Jurkat, Clone E6-1 (cell line): Measurements from ENCODE around the gene GFOD2.

Source experiments
- DNase-seq: peaks from one replicate; pipeline ENCODE4 v3.0.0-alpha.2; 2011; ENCODE audit warnings: low read depth, low spot score
- H3K4me3 ChIP-seq: 2 replicates; pipeline ENCODE4 v1.5.1; 2011; ENCODE audit warnings: mild to moderate bottlenecking, low read length, control low read depth, moderate library complexity

The GFOD2 gene

GRCh38 chr16:67663151-67663876 is 55.8 kb downstream of the GFOD2 start:
- no peak overlapping the region for H3K4me3 ChIP-seq
- no peak for DNase-seq

DNA sequence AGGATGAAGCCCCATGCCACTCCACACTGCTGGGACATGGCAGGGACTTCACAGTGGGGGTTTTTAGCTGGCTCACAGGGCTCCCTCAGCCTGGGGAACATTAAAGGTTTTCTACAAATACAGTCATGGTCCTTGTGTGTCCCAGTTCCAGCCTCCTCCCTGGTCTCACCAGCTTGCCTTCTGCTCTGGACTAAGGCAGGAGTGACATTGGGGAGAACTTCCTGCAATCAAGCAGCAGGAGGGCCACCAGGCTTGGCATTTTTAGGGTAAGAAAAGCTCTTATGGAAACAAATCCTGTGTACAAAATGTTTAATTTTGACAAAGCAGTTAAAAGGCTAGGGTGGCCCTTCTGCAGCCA is 56.5 kb downstream of the GFOD2 start:
- no peak for DNase-seq
- H3K4me3 ChIP-seq: no peak overlapping the region

- DNase-seq: no peak
- H3K4me3 ChIP-seq: no peak overlapping the region
These were observed 57.0 kb downstream of the GFOD2 start for GRCh38 chr16:67661886-67662652.

DNA sequence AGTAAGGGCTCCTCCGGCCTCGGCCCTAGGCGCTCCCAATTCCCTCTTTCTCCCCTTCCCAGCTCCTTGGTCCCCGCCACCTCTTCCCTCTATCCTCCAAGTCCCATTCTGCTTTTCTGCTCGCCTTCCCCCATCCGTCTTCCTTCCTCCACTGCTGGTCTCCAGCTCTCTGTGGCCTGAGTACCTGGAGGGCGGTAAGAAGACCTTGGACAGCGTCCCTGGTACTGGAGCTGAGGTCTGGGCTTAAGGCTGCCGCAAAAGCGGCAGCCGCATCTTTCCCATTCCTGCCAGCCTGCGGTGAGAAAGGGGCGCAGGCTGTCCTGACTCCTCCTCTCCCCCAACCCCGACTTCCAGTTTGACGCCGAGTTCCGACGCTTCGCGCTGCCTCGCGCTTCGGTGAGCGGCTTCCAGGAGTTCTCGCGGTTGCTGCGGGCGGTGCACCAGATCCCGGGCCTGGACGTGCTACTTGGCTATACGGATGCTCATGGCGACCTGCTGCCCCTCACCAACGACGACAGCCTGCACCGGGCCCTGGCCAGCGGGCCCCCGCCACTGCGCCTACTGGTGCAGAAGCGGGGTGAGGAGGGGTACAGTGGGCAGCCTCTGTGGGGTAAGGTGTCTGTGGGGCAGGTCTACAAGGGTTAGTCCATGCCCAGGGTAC is 57.9 kb downstream of the GFOD2 start:
- DNase-seq: no peak
- peak overlapping the region; percentile 99 for H3K4me3 ChIP-seq

DNA sequence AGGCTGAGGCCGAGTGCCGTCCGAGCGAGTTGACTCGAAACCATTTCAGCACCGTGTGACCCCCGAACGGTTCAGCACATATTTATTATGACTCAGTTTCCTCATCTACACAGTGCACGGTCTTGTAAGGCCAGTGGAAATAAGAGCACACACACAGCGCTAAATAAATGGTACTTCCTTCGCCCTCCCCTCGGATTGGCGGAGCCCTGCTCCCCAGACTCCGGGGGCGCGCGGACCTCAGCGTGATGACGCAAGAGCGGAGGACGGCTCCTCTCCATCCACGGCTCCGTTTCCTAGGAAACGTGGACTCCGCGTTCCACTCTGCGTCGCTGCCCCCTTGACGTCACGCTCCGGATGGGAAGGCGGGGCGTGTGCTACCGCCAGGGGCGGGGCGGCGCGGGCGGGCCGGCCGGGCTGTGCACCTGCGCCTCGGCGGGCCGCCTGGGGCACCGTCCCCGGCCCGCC is 58.5 kb downstream of the GFOD2 start, which contains the start of gene PARD6A:
TSS of gene PARD6A (plus strand) at position 397 of the 465 bp plus-strand sequence. CDS start 79 bp downstream, outside the sequence.
- peak; percentile 97 for DNase-seq
- H3K4me3 ChIP-seq: peak within 1 kb of the TSS; percentile 99

DNA sequence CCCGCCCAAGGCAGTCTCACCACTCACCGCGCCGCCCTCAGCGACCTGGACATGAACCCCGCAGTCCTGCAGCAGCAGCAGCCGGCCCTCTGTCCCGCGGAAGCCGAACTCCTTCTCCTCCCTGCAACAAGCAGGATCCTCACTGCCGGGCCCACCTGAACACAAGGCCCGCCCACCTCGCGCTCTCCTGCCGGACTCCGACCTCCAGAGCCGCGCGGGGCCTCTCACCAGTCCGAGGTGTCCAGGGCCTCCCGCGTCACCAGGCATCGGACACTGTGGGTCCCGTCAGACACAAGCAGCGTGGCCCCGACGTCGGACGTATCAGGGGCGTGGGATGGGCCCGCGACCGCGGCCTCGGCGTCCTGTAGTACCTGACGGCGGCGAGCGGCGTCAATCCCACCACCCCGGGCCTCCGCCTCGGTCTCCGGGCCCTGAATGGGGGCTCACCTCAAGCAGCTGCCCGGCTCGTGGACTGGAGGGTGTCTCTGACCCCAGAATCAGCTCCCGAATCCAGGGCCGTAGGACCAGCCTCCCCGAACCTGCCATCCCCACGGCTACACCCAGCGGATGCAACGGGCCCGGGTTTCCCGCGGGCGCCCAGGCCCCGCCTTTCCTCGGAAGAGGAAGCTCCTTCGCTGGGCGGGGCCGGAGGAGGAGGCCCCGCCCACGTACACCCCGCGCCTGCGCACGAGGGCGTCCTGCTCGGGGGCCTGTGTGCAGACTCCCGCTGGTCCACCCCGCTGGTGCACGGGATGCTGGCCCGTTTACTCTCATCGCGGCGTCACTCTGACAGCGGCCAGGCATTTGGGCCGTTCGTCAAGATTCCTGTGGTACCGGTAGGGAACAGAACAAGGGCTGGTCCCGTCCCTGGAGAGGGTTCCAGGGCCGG is 59.2 kb downstream of the GFOD2 start, which contains the start of gene ACD:
TSS of gene ACD (minus strand) at position 586 of the 889 bp plus-strand sequence. CDS start at position 546, 40 bp downstream.
- peak; percentile 81 for DNase-seq

GRCh38 chr16:67658849-67659674 is 60.1 kb downstream of the GFOD2 start:
- DNase-seq: no peak
- peak overlapping the region; percentile 99 for H3K4me3 ChIP-seq

More for the DNA sequence above, 59.2 kb downstream of the GFOD2 start, which contains the start of gene ACD:
- H3K4me3 ChIP-seq: peak within 1 kb of the TSS; percentile 99

DNA sequence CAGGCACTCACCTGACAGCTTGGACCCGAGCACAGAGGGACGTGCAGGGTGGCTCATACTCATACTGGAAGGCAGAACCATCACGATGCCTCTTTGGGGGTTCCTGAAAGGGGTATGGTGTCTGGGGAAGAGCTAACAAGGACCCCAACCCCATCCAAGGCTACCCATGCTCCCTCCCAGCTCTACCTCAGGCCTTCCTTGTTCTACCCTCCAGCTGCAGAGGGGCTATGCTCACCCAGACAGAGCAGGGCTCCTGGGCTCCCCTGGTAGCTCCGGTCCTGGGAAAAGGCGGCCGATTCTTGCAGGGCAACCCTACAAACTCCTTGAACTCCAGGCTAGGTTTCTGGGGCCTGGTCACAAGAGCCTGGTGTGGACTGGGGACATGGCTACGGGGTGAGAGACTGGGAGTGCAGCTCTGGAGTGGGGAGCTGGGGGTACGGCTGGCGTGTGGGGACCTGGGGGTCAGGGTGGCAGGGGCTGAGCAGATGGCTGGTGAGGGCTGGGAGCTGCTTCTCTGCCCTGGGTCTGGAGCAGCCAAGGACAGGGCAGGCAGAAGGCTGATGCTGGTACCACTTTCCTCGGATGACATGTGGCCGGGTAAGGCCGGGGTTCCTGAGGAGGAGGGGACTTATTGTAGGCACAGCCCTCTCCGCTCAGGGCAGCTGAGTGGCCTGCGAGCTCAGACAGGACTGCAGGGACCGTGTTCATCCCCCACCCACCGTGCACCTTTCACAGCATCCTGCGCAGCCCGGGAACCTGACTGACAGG is 61.2 kb downstream of the GFOD2 start:
- no peak overlapping the region for H3K4me3 ChIP-seq
- no peak for DNase-seq

DNA sequence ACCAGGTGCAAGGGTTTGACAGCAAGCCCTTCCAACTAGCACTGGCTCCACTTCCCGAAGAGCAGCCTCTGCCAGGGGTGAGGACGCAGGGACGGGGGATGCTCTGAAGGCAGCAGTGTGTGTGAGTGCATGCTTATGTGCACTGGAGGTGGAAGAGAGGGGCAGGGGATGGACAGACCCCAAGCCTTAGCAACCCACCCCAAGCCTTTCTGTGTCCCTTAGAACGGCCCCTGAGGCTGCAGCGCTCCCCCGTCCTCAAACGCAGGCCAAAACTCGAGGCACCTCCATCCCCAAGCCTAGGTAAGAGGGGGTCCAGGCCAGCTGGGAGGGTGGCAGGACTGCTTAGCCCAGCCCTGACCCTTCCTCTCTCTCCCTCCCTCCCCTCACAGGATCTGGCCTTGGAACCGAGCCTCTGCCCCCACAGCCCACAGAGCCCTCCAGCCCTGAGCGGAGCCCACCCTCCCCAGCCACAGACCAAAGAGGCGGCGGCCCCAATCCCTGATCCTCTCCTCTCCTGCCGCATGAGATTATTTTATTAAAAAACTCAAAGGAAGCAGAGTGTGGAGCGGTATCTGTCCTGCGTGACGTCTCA is 62.0 kb downstream of the GFOD2 start:
- no peak overlapping the region for H3K4me3 ChIP-seq
- DNase-seq: no peak

DNA sequence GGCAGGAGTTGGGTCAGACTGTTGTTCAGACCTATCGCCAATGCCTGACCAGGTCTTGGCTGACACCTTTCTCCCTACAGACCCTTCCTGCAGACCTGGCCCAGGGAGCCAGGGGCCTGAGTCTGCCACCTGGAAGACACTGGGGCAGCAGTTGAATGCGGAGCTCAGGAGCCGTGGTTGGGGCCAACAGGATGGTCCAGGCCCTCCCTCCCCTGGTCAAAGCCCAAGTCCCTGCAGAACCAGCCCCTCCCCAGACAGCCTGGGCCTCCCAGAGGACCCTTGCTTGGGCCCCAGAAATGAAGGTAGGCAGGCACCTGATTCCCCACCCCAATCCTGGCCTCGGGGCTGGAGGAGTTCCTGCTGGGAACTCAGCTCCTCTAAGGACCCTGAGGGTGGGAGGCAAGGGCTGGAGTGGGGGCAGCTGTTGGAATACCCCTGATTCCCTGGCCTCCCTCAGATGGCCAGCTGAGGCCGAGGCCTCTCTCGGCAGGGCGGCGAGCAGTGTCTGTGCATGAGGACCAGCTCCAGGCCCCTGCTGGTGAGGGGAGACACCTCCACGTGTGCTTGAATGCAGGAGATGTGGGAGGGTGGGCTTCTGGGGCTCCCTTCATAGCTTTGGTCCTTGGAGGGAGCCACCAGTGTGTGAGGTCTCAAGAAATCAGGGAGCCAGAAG is 62.6 kb downstream of the GFOD2 start:
- no peak for DNase-seq
- H3K4me3 ChIP-seq: no peak overlapping the region

DNA sequence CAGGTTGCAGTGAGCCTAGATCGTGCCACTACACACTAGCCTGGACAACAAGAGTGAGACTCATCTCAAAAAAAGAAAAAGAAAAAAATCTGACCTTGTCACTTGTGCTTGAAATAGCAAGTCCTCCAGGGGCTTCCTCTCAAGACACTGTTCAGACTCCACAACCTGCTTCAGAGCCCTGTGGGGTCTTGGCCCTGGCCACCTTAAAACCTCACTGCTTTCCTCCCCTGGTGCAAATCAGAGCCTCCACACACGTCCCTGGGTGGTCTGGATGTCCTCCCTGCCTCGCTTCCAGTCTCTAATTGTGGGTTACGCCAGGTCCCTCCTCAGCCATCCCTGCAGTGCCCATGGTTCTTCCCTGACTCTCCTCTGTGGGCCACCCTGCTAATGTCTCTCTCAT is 63.8 kb downstream of the GFOD2 start:
- DNase-seq: no peak
- no peak overlapping the region for H3K4me3 ChIP-seq

DNA sequence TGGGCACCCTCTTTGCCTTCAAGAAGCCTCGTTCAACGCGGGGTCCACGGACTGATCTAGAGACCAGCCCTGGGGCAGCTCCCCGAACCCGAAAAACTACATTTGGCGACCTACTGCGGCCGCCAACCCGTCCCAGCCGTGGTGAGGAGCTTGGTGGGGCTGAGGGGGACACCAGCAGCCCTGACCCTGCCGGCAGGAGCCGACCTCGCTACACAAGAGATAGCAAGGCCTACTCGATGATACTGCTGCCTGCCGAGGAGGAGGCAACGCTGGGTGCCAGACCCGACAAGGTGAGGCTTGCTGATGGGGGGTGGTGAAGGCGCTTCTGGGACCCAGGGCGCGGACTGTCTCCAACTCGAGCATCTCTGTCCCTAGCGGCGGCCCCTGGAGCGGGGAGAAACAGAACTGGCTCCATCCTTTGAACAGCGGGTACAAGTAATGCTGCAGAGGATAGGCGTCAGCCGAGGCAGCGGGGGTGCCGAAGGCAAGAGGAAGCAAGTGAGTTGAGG is 64.7 kb downstream of the GFOD2 start:
- no peak overlapping the region for H3K4me3 ChIP-seq
- no peak for DNase-seq

DNA sequence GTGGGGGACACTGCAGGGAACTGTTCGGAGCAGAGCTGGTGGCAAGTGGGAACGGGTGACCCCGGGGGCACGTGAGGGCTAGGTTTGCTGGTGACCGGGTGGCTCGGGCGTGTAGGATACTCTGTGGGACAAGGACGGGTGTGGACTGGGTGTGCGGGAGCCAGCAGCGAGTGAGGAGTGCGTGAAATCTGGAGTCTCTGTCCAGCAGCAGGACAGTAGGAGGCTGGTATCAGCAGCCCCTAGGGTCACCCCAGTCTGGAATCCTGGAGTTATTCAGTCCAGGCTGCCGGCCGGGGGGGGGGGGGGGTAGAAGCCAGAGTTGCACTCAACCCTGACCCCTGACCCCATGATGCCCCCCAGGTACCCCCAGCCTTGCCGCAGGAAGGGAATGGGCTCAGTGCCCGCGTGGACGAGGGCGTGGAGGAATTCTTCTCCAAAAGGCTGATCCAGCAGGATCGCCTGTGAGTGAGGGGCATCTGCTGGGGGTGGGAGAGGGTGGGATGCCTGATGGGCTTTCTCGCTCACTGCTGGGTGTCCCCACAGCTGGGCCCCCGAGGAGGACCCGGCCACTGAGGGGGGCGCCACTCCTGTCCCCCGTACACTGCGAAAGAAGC is 65.2 kb downstream of the GFOD2 start:
- no peak for DNase-seq
- H3K4me3 ChIP-seq: no peak overlapping the region

- no peak overlapping the region for H3K4me3 ChIP-seq
- no peak for DNase-seq
These were observed 65.9 kb downstream of the GFOD2 start for GRCh38 chr16:67653128-67653788.

GRCh38 chr16:67652578-67653127 is 66.5 kb downstream of the GFOD2 start:
- H3K4me3 ChIP-seq: no peak overlapping the region
- DNase-seq: no peak
